ENCODE data around the gene CFD.
"Not testable (repeated sequence)": the region's sequence is repeated elsewhere in the genome, so short reads cannot be mapped to it uniquely, and the experiment has no call there.

CFD gene

DNA sequence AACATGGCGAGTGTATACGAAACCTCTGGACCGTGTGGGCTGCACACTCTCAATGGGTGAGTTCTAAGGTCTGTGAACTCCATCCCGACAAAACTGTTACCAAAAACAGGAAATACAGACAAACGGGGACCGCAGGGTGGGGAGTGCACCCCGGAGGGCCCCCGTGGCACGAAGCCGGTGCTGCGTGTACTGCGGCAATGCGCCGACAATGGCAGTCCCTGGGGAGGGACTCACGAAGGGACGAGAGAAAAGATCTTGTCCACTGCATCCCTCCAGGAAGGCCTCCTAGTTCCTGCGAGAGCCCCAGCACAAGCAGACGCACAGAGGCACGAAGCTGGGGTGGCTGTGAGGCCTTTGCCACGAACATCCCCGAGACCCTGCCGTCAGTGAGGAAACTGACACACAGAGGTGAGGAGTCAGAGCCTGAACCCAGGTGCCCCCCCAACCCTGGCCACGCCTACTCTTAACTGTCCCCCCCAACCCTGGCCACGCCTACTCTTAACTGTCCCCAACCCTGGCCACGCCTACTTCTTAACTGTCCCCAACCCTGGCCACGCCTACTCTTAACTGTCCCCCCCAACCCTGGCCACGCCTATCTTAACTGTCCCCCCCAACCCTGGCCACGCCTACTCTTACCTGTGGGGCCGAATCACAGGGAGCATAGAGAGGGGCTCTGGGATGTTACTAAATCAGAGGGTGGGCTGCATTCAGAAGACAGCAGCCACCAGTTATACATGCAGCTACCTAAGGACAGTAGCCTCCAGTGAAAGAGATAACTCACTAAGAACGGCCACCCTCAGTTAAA lies 29.3 kb downstream of the CFD start:
- DNase-seq (ENCODE audit: low read depth, low spot score): no peak

DNA sequence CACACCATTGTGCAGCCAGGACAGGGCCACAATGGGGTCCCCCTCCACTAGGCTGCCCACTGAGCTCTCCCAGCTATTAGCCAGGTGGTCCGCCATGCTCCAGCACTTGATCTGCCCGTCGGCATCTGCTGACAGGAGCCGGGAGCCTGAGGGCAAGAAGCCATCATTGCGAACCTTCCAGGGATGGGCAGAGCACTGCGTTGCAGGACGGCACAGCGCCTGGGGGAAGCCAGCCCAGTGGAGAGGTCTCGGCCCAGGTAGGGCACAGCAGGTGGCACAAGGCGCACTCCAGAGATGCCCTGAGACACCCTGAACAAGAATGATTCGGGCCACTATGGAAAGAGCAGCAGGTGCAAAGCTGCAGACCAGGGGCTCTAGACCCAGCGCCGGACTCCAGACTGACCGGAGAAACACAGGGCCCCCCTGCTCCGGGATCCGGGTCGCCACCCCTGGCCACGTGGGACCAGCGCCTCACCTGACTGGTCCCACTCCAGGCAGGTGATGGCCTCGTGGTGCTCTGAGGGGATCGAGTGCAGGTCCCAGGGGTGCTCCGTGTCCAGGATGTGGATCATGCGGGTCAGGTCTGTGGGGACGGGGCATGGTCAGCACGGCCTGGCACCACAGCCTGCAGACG lies 30.3 kb downstream of the CFD start:
- DNase-seq (ENCODE audit: low read depth, low spot score): no peak

DNA sequence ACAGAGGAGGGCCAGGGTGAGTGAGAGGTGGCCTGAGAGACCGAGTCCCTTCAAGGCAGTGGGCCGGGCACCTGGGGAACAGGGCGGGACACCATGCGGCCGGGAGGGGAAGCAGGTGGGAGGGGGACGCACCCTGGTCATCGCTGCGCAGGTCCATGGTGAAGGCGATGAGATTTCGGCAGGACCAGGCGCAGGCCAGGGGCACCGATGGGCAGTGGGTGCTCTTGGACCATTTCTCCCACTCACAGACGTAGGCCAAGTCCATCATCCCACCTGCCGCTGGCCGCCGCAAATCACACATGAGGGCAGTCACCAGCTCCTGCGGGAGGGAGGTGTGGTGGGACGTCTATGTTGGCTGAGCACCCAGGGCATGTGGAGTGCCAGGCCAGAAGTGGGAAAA lies 31.4 kb downstream of the CFD start:
- no peak for DNase-seq (ENCODE audit: low read depth, low spot score)

DNA sequence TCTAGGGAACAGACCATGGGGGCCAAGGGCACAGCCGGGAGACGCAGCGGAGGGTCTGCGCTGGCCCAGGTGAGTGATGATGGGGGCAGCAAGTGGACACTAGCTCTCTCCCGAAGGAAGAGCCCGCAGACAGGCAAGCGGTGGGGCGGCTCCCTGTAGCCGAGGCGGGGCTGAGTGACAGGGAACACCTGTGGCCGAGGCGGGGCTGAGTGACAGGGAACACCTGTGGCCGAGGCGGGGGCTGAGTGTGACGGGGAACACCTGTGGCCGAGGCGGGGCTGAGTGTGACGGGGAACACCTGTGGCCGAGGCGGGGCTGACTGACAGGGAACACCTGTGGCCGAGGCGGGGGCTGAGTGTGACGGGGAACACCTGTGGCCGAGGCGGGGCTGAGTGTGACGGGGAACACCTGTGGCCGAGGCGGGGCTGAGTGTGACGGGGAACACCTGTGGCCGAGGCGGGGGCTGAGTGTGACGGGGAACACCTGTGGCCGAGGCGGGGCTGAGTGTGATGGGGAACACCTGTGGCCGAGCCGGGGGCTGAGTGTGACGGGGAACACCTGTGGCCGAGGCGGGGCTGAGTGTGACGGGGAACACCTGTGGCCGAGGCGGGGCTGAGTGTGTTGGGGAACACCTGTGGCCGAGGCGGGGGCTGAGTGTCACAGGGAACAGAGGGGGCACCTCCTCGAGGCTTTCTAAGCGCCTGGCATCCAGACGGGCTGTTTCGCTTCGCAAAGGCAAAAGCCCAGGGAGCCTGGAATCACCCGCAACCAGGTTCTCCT lies 32.1 kb downstream of the CFD start:
- not testable (repeated sequence) for DNase-seq (ENCODE audit: low read depth, low spot score)

DNA sequence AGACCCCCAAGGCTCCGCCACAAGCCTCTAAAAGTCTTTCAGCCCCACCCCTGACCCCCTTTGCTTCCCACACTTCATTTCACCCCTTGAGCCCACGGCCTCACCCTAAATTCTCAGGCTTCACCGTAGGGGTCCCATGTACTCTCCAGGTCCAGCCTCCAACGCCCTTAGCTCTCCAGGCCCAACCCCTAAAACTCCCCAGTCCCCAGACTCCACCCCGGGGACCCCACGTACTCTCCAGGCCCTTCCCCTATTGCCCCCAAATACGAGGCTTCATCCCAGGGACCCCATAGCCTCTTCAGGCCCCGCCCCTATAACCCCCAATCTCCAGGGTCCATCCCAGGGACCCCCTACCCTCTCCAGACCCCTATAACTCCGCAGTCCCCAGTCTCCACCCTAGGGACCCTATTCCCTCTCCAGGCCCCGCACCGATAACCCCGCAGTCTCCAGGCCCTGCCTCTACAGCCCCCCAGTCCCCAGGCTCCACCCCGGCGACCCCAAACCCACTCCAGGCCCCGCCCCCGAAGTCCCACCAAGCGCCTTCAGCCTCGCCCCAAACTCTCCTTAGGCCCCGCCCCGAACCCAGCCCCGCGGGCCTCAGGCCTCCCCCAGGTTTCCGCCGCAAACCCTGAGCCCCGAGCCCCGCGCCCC lies 32.9 kb downstream of the CFD start:
- no peak for DNase-seq (ENCODE audit: low read depth, low spot score)

DNA sequence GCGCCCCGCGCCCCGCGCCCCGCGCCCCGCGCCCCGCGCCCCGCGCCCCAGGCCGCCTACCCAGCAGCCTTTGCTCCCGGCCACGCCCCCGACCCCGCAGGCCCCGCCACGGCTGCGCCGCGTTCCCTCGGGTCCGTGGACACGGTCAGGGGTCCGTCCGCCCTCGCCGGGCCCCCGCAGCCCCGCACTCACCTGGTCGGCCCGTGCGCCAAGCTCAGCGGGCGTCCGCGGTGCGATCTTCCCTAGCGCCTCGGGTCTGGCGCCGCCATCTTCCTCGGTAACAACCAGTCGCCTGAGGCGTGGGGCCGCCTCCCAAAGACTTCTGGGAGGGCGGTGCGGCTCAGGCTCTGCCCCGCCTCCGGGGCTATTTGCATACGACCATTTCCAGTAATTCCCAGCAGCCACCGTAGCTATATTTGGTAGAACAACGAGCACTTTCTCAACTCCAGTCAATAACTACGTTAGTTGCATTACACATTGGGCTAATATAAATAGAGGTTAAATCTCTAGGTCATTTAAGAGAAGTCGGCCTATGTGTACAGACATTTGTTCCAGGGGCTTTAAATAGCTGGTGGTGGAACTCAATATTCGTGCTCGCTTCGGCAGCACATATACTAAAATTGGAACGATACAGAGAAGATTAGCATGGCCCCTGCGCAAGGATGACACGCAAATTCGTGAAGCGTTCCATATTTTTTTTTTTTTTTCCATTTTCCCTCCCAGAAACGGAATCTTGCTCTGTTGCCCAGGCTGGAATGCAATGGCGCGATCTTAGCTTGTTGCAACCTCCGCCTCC lies 33.6 kb downstream of the CFD start, which contains the start of the genes MED16 and RNU6-9:
MED16 (minus strand) TSS at position 294 of the 796 bp plus-strand sequence. CDS start 2,056 bp downstream, outside the sequence.
RNU6-9 (plus strand) TSS at position 591 of the 796 bp plus-strand sequence.
- peak; percentile 65 for DNase-seq (ENCODE audit: low read depth, low spot score)

DNA sequence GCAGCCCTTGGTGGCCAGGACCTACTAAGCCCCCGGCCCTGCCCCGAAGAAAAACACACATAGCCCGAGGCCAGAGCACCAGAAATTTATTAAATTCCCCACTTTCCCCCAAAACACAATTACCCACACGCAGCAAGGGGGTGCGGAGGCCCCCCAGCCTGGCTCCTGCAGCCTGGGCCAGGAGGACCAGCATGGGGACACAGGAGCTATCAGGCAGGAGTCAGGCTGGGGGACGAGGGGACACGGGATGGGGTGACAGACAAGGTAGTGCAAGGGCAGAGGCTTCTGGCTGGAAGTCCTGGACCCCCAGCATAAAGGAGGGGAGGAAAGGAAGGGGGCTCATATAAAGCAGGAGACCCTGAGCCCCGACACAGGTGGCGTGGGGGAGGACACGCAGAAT lies 37.0 kb downstream of the CFD start:
- no peak for DNase-seq (ENCODE audit: low read depth, low spot score)

DNA sequence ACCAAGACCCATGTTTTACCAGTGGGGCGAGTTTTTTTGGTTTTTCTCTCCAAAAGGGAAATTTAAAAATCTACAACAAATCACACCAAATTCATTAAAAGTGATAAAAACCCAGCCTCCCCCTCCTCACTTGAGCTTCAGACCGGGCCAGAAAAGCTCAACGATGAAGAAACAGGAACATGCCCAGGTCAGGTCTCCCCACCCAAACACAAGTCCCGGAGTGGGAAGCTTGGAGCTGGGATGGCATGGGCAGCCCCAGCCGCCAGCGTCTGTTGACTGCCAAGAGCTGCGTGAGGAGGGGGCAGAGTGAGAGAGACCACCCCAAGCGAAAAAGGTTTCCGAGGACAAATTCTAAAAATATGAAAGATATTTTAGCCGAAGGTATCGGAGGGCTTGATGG lies 37.5 kb downstream of the CFD start:
- no peak for DNase-seq (ENCODE audit: low read depth, low spot score)

DNA sequence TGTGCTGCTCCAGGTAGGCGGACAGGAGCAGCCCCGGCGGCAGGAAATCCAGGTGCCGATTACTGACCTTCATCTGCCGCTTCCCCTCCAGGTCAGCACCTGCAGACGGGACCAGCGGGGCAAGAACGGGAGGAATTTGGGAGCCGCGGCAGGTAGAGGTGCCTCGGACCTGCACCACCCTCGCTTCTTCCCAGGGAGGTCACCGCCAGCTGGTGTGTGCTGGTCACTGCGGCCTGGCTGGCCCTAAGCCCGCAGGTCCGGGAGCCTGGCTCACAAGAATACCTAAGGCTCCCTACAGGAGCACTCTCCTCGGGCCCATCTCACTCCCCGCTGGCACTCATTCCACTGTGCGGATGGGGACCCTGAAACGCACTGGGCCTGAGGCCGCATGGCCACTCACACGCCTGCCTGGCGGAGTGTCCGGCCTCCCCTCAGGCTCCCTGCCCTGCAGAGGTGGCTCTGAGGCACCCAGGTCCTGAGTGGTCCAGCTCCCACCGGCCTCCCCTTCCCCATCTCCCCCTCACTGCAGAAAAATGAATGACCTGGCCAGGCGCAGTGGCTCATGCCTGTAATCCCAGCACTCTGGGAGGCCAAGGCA lies 38.1 kb downstream of the CFD start:
- no peak for DNase-seq (ENCODE audit: low read depth, low spot score)

DNA sequence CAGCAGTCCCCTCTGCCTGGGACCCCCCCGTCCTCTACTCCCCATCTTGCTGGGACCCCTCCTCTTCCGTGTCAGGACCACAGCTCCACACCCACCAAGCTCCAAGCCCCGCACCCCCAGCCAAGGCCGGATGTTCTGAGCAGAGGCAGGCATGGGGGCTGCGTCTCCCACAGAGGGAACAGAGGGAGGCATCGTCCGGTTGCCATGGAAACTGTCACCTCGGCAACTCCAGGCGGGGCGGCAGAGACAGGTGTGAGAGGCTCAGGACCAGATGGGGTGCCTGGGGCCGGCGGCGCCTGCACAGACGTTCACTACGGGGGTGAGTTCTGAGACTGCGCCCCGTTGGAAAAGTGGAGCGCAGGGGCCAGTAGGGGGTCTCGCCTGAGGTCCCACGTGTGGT lies 39.2 kb downstream of the CFD start:
- DNase-seq (ENCODE audit: low read depth, low spot score): no peak

DNA sequence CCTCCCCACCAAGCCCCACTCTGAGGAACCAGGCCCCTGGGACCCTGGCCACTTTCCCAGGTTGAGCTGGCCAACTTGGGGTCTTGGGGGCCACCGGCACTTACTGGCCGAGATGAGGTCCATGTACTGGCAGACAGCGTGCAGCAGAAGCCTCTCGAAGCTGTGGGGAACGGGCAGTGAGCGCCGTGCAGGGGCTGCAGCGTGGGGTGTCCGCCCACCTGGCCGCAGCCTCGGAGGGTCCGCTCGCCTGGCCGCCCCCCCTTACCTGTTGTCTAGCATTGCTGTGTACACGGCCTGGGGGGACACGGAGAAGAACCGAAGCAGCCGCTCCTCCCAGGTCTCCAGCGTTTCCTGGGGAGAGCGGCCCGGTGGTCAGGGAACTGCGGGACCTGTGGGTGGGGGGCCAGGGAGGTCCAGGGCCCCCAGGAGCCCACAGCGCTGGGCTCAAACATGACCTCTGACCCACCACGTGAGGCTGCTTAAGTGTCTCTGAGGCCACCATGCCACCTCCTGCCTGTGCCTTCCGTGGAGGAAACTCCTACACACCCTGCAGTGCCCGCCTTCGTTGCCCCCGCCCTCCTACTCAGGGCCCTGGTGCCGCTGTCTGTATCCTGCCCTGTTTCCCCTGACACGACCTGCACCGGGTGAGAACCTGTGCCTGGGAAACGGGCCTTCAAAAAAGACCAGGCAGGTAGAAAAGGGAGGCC lies 40.0 kb downstream of the CFD start:
- DNase-seq (ENCODE audit: low read depth, low spot score): no peak

DNA sequence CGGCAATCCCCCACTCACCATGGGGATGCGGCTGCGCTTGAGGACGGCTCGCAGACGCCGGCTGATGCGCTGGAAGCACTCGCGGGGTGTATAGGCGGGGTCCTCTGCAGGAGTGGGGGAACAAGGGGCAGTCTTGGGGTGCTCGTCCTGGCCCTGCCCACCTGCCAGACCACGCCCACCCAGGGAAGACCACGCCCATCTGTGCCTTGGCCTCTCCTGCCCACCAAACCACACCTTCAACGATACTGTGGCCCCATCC lies 40.5 kb downstream of the CFD start:
- DNase-seq (ENCODE audit: low read depth, low spot score): no peak

DNA sequence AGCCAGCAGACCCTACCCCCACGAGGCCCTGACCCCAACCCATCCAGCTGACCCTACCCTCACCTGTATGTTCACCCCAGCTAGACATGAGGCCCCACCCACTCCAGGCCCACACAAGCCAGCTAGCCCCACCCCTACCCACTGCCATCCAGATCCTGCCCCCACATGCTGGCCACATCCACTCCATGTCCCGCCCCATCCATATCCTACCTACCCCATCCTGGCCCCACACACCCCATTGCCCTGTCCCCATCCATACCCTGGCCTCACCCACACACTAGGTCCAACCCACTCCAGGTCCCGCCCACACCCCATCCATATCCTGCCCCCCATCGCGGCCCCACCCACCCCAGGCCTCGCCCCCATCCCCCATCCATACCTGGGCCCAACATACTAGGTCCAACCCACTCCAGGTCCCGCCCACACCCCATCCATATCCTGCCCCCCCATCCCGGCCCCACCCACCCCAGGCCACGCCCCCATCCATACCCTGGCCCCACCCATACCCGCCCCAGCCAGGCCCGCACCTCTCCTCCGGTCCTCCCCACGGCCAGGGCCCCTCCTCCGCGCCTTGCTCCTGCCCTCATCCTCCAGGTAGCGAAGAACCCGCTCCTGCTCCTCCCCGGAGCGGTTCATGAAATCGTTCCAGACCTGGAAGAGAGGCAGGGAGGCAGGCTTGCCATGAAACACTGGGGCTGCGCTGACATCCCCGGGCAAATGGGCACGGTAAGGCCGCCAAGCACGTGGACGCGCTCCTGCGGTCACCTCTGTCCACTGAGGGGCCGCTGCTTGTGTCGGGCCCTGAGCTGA lies 41.0 kb downstream of the CFD start:
- DNase-seq (ENCODE audit: low read depth, low spot score): no peak

DNA sequence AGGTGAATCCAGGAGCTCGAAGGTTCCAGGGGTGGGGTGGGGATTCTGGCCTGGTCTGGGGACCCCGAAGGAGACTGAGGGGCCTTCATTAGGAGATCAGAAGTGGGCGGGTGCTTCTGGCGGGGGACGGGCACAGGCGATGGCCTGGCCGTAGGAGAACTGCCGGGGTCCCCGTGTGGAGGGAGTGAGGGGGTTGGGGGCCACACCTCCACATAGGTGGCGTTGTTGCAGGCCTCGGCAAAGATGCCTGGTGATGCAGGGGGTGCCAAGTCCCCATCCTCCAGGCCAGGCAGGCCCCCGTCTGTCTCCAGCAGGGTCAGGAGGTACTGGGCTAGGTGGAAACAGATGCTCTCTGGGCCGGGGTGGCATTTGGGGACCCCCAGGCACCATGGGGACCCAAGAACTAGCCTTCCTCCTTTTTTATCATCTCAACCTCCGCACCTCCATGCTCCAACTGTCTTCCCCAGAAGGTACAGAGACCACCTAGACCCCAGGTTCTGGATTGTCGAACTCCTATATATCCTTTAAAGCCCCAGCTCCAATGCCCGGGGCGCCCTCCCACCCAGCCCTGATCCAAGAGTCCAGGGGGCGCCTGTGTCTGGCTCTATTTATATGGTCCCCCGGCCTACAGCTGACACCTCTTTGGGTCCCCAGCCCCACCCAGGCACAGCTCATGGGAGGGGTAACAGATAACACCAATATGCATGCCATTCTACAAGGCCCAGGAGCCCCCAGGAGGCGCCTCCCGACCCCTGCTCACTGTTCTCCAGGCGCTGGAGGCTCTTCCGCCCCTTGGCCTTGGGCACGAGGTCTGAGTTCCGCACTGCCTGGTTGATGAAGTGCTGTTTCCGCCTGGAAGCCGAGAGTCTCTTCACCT lies 42.0 kb downstream of the CFD start:
- DNase-seq (ENCODE audit: low read depth, low spot score): no peak

DNA sequence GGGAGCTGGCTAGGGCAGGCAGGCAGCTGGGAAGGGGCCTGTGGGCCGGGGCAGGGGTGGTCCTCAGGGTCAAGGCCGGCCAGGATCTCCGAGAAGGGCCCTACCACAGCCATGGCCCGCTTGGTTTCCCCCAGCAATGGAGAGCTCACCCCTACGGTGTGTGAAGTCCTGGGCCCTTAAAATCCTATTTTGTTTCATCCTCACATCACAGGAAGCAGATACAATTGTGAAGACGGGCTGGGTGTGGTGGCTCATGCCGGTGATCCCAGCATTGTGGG lies 42.6 kb downstream of the CFD start:
- no peak for DNase-seq (ENCODE audit: low read depth, low spot score)

DNA sequence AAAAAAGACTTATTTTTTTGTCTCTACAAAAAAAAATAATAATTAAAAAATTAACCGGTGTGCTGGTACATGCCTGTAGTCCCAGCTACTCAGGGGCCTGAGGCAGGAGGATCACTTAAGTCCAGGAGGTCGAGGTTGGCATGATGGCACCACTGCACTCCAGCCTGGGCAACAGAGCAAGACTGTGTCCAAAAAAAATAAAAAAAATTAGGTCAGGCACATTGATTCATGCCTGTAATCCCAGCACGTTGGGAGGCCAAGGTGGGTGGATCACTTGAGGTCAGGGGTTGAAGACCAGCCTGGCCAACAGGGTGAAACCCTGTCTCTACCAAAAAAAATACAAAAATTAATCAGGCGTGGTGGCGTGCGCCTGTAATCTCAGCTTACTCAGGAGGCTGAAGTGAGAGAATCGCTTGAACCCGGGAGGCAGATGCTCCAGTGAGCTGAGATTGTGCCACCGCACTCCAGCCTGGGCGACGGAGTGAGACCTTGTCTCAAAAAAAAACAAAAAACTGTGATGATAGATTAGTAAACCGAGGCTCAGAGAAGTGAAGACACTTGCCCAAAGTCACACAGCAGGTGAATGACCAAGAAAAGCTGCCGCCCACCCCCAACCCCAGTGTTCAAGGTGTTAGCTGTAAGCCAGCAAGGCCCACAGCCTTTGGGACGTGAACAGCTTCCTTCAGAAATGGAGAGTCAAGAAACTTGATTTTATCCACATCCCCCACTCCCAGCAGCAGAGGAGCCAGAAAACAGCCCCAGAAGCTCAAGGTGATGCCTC lies 43.2 kb downstream of the CFD start:
- DNase-seq (ENCODE audit: low read depth, low spot score): no peak

DNA sequence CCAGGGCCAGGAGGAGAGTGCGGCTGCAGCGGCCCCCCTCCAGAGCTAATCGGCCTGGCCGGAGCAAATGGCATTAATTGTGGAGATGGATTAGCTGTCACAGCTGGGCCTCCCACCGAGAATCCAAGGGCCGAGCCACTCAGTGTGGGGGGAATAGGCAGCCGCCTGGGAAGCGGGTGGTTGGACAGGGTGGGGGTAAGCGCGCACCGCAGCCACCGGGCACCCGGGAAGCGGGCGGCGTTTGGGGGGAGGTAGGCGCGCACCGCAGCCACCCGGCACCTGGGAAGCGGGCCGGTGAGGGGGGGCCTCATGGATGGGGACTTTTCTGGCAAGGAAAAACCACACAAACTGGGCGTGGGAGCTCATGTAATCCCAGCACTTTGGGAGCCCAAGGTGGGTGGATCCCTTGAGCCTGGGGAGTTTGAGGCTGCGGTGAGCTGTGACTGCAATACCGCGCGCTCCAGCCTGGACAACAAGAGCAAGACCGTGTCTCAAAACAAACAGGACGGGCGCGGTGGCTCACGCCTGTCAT lies 43.9 kb downstream of the CFD start:
- DNase-seq (ENCODE audit: low read depth, low spot score): no peak

DNA sequence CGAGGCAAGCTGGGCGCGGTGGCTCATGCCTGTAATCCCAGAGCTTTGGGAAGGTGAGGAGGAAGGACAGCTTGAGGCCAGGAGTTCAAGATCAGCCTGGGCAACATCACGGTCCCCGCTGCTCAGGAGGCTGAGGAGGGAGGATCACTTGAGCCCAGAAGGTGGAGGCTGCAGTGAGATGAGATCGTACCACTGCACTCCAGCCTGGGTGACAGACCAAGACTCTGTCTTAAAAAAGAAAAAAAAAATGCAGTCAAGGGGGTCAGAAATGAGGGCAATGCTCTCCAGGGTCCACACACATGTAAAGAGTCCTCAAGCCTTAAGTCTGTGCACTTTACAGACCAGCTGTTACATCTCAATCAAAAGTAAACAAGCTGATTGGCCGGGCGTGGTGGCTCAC lies 45.1 kb downstream of the CFD start:
- DNase-seq (ENCODE audit: low read depth, low spot score): no peak
